ENCODE data around the gene TKT. TPM values are rescaled to one million over a fixed set of nuclear protein-coding genes. Genes with fewer than 3 reads are reported as not detected.
"Not testable (repeated sequence)": the region's sequence is repeated elsewhere in the genome, so short reads cannot be mapped to it uniquely, and the experiment has no call there.

TKT gene
- polyA plus RNA-seq, 2 donors: 264 to 374 TPM

DNA sequence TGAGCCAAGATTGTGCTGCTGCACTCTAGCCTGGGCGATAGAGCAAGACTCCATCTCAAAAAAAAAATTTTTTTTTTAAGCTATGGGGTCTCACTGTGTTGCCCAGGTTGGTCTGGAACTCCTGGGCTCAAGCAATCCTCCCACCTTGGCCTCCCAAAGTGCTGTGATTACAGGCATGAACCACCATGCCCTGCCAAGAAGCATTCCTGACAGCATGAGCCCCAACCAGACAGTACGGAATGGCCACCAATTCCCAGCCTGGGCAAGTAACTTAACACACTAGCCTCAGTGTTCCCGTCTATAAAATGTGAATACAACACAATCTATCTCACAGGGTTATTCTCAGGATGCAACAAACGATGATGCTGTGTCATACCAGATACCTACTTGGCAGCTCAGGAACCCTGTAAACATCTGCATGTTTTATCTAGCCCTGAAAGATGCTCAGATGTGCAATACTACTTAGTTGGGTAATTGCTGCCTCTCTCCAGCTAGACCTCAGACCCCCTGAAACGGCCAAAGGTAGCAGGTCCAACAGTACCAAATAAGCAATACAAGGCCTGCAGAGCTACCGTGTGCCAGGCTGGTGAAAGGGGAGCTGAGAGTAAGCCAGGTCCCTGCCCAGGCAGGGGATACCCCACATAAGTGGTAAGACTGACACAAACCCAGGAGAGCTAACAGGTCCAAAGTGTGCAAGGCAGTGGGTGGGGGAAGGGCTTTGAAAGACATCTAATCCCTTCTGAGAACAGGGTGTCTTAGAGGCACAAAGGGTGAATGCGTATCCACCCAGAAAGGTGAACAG, 1.9 kb downstream of the TKT start:
- WGBS, 2 donors: 44 to 45% methylated on average over 7 of the region's 7 CpGs
- Histone ChIP-seq H3K36me3 (ENCODE audit: control insufficient read depth in 2 of 2, insufficient read depth in 2 of 2, low read length in 1 of 2) (peaks cover 0 to 2% of the 10 kb centered on the region in 2 donors), H3K9me3 (ENCODE audit: control insufficient read depth in 2 of 2, insufficient read depth in 1 of 2, low read depth in 1 of 2, low read length in 1 of 2) (no peaks in the 10 kb centered on the region), H3K4me1 (ENCODE audit: control insufficient read depth in 2 of 2, insufficient read depth in 2 of 2, low read length in 1 of 2) (peaks cover 8 to 15% of the 10 kb centered on the region in 2 donors), H3K27ac (ENCODE audit: low read depth in 2 of 2, low read length in 1 of 2) (peak overlapping the region in 1 of 2 donors; percentile 70), H3K4me3 (ENCODE audit: low read depth in 1 of 2, low read length in 2 of 2) (peak overlapping the region; percentile 90 to 93), H3K27me3 (ENCODE audit: control insufficient read depth in 1 of 2, insufficient read depth in 2 of 2, low read length in 2 of 2) (no peaks in the 10 kb centered on the region)

DNA sequence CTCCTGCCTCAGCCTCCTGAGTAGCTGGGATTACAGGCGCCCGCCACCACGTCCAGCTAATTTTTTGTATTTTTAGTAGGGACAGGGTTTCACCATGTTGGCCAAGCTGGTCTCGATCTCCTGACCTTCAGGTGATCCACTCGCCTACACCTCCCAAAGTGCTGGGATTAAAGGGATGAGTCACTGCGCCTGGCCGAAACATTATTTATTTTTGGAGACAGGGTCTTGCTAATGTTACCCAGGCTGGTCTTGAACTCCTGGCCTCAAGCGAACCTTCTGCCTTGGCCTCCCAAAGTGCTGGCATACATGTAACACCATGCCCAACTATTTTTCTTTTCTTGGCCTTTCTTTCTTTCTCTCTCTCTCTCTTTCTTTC, 2.9 kb downstream of the TKT start:
- 77 to 79% methylated on average over 8 of the region's 8 CpGs for WGBS, 2 donors
- H3K27ac ChIP-seq (ENCODE audit: low read depth in 2 of 2, low read length in 1 of 2); H3K9me3 ChIP-seq (ENCODE audit: control insufficient read depth in 2 of 2, insufficient read depth in 1 of 2, low read depth in 1 of 2, low read length in 1 of 2); H3K36me3 ChIP-seq (ENCODE audit: control insufficient read depth in 2 of 2, insufficient read depth in 2 of 2, low read length in 1 of 2); H3K27me3 ChIP-seq (ENCODE audit: control insufficient read depth in 1 of 2, insufficient read depth in 2 of 2, low read length in 2 of 2): not testable (repeated sequence)
- Histone ChIP-seq H3K4me3 (ENCODE audit: low read depth in 1 of 2, low read length in 2 of 2) (peak overlapping the region in 1 of 2 donors; percentile 8), H3K4me1 (ENCODE audit: control insufficient read depth in 2 of 2, insufficient read depth in 2 of 2, low read length in 1 of 2) (peaks cover 8 to 15% of the 10 kb centered on the region in 2 donors)

DNA sequence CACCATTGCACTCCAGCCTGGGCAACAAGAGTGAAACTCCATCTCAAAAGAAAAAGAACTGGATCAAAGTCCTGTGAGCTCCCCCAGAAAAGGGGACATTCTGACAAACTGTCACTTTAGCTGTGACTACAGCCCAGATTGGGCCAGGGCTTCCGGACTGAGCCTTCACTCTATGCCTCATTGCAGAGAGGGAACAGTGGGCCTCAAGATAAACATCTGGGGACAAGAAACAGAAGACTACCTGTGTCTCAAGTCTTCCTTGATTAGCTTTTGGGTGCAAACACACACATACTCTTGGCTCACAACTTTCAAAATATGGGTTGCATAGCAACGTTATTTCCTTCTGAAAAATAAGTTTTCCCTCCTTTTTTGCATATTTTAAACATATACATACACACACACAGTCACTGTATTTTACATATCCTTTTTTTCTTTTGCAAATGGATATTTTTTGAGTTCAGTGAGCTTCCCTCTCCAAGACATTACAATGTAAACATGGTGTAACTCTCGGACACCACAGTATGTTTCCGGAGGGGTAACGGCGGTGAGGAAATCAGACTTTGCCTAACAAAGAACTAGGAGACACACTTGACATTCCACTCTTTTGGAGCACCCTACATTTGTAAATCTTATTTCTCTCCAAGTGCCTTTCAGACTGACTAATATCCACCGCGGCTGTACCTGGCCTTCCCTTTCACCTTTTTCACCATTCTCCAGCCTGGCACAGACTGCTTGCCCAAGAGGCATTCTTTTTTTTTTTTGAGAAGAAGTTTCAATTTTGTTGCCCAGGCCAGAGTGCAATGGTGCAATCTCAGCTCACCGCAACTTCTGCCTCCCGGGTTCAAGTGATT, 3.5 kb downstream of the TKT start:
- H3K27me3 ChIP-seq (ENCODE audit: control insufficient read depth in 1 of 2, insufficient read depth in 2 of 2, low read length in 2 of 2): no peaks in the 10 kb centered on the region
- H3K4me1 ChIP-seq (ENCODE audit: control insufficient read depth in 2 of 2, insufficient read depth in 2 of 2, low read length in 1 of 2): peaks cover 8 to 15% of the 10 kb centered on the region in 2 donors
- H3K27ac ChIP-seq (ENCODE audit: low read depth in 2 of 2, low read length in 1 of 2): peak overlapping the region in 1 of 2 donors; percentile 35
- peaks cover 0 to 2% of the 10 kb centered on the region in 2 donors for H3K36me3 ChIP-seq (ENCODE audit: control insufficient read depth in 2 of 2, insufficient read depth in 2 of 2, low read length in 1 of 2)
- 33 to 38% methylated on average over 10 of the region's 10 CpGs for WGBS, 2 donors
- H3K9me3 ChIP-seq (ENCODE audit: control insufficient read depth in 2 of 2, insufficient read depth in 1 of 2, low read depth in 1 of 2, low read length in 1 of 2): no peaks in the 10 kb centered on the region
- peak overlapping the region in 1 of 2 donors; percentile 8 for H3K4me3 ChIP-seq (ENCODE audit: low read depth in 1 of 2, low read length in 2 of 2)

DNA sequence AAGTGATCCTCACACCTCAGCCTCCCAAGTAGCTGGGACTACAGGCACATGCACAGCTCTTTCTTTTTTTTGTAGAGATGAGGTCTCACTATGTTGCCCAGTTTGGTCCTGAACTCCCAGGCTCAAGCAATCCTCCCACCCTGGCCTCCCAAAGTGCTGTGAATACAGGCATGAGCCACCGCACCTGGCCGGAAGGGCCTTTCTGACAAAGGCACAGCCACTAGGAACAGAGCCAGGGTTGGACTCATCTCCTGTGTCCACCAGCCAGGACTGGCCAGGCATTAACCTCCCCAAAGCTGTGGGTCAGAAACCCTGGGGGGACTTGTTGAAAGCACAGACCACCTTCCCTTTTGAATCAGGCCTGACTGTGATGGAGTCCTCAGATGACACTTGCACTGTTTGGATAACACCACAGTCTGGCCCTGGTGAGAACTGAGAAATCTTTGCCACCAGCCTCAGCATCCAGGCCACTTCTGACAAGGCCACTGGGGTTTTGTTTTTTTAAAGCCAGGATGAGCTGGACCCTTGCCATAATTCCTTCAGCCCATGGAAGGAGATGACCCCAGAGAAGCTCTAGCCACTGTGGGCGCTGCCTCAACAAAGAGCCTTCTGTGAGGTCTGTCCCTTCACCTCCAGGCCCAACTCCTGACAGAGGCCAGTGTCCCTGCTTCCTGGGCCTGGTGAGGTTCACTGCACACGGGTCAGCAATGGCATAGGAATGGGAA, 4.8 kb downstream of the TKT start:
- Histone ChIP-seq H3K36me3 (ENCODE audit: control insufficient read depth in 2 of 2, insufficient read depth in 2 of 2, low read length in 1 of 2) (peaks cover 0 to 2% of the 10 kb centered on the region in 2 donors), H3K9me3 (ENCODE audit: control insufficient read depth in 2 of 2, insufficient read depth in 1 of 2, low read depth in 1 of 2, low read length in 1 of 2) (no peaks in the 10 kb centered on the region), H3K27ac (ENCODE audit: low read depth in 2 of 2, low read length in 1 of 2) (peak overlapping the region in 1 of 2 donors; percentile 17), H3K4me3 (ENCODE audit: low read depth in 1 of 2, low read length in 2 of 2) (no peak overlapping the region), H3K27me3 (ENCODE audit: control insufficient read depth in 1 of 2, insufficient read depth in 2 of 2, low read length in 2 of 2) (no peaks in the 10 kb centered on the region), H3K4me1 (ENCODE audit: control insufficient read depth in 2 of 2, insufficient read depth in 2 of 2, low read length in 1 of 2) (peaks cover 8 to 13% of the 10 kb centered on the region in 2 donors)
- WGBS, 2 donors: 88 to 90% methylated on average over 4 of the region's 4 CpGs

DNA sequence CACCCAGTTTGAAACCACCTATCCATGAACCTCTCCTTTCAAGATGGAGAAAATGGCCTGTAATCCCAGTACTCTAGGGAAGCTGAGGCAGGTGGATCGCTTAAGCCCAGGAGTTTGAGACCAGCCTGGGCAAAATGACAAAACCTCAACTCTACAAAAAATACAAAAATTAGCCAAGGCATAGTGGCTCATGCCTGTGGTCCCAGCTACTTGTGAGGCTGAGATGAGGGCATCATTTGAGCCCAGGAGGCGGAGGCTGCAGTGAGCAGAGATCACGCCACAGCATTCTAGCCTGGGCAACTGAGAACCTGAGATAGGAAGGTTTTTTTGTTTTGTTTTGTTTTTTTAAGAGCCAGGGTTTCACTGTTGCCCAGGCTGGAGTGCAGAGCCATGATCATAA, 5.4 kb downstream of the TKT start:
- Histone ChIP-seq H3K9me3 (ENCODE audit: control insufficient read depth in 2 of 2, insufficient read depth in 1 of 2, low read depth in 1 of 2, low read length in 1 of 2) (no peaks in the 10 kb centered on the region), H3K4me3 (ENCODE audit: low read depth in 1 of 2, low read length in 2 of 2) (no peak overlapping the region), H3K27ac (ENCODE audit: low read depth in 2 of 2, low read length in 1 of 2) (no peak overlapping the region), H3K27me3 (ENCODE audit: control insufficient read depth in 1 of 2, insufficient read depth in 2 of 2, low read length in 2 of 2) (no peaks in the 10 kb centered on the region), H3K4me1 (ENCODE audit: control insufficient read depth in 2 of 2, insufficient read depth in 2 of 2, low read length in 1 of 2) (peaks cover 8 to 13% of the 10 kb centered on the region in 2 donors), H3K36me3 (ENCODE audit: control insufficient read depth in 2 of 2, insufficient read depth in 2 of 2, low read length in 1 of 2) (peaks cover 0 to 2% of the 10 kb centered on the region in 2 donors)
- 90 to 94% methylated on average over 3 of the region's 3 CpGs for WGBS, 2 donors

DNA sequence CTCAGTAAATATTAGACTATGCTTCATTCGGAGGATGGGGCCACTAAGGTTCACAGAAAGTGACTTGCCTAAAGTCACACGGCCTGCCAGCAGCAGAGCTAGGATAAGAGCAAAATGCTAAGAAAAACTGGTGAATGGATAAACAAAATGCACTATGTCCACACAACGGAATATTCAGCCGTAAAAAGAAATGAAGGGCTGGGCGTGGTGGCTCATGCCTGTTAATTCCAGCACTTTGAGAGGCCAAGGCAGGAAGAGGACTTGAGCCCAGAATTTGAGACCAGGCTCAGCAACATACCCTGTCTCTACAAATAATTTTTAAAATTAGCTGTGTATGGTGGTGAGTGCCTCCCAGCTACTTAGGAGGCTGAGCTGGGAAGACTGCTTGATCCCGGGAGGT, 7.7 kb downstream of the TKT start:
- 71 to 76% methylated on average over 6 of the region's 6 CpGs for WGBS, 2 donors
- Histone ChIP-seq H3K27ac (ENCODE audit: low read depth in 2 of 2, low read length in 1 of 2) (no peak overlapping the region), H3K9me3 (ENCODE audit: control insufficient read depth in 2 of 2, insufficient read depth in 1 of 2, low read depth in 1 of 2, low read length in 1 of 2) (no peaks in the 10 kb centered on the region), H3K27me3 (ENCODE audit: control insufficient read depth in 1 of 2, insufficient read depth in 2 of 2, low read length in 2 of 2) (no peaks in the 10 kb centered on the region), H3K36me3 (ENCODE audit: control insufficient read depth in 2 of 2, insufficient read depth in 2 of 2, low read length in 1 of 2) (peaks cover 0 to 3% of the 10 kb centered on the region in 2 donors), H3K4me1 (ENCODE audit: control insufficient read depth in 2 of 2, insufficient read depth in 2 of 2, low read length in 1 of 2) (peaks cover 6 to 19% of the 10 kb centered on the region in 2 donors), H3K4me3 (ENCODE audit: low read depth in 1 of 2, low read length in 2 of 2) (no peak overlapping the region)

DNA sequence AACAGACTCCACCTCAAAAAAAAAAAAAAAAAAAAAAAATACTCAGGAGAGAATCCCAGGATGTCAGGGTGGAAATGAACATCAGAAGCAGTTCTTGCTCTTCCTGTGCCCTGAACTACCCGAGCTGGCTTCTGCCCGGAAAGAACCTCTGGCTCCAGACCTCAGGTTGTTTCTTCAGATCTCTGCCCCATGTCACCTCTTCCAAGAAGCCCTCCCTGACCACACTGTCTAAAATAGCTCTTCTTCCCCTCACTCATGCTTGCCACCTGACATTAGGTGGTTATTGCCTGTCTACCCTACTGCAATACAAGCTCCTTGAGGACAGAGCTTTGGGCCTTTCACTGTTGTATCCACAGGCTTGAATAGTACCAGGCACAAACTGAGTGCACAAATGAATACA, 8.2 kb downstream of the TKT start:
- peaks cover 0 to 4% of the 10 kb centered on the region in 2 donors for H3K36me3 ChIP-seq (ENCODE audit: control insufficient read depth in 2 of 2, insufficient read depth in 2 of 2, low read length in 1 of 2)
- H3K27me3 ChIP-seq (ENCODE audit: control insufficient read depth in 1 of 2, insufficient read depth in 2 of 2, low read length in 2 of 2): no peaks in the 10 kb centered on the region
- 72 to 74% methylated on average over 2 of the region's 2 CpGs for WGBS, 2 donors
- H3K9me3 ChIP-seq (ENCODE audit: control insufficient read depth in 2 of 2, insufficient read depth in 1 of 2, low read depth in 1 of 2, low read length in 1 of 2): no peaks in the 10 kb centered on the region
- H3K27ac ChIP-seq (ENCODE audit: low read depth in 2 of 2, low read length in 1 of 2): no peak overlapping the region
- no peak overlapping the region for H3K4me3 ChIP-seq (ENCODE audit: low read depth in 1 of 2, low read length in 2 of 2)
- H3K4me1 ChIP-seq (ENCODE audit: control insufficient read depth in 2 of 2, insufficient read depth in 2 of 2, low read length in 1 of 2): peaks cover 9 to 21% of the 10 kb centered on the region in 2 donors

DNA sequence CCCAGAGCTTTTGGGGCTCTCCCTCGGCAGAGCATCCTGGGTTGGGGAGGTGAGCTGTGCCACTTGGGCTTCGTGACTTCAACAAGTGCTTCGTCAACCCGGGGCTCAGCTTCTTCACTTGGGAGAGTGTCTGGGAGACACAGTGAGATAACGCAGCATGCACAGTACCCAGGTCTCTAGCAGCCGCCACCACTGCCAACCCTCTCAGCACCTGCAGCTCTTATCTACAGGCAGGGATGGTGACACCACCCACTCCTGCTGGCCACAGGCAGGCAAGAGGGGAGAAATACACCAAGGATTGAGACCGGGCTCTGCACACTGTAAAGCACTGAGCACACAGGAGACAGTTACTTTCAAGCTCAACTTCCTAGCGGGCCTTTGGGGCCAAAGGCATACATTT, 11.6 kb downstream of the TKT start:
- Histone ChIP-seq H3K36me3 (ENCODE audit: control insufficient read depth in 2 of 2, insufficient read depth in 2 of 2, low read length in 1 of 2) (peaks cover 7 to 33% of the 10 kb centered on the region in 2 donors), H3K9me3 (ENCODE audit: control insufficient read depth in 2 of 2, insufficient read depth in 1 of 2, low read depth in 1 of 2, low read length in 1 of 2) (no peaks in the 10 kb centered on the region), H3K27ac (ENCODE audit: low read depth in 2 of 2, low read length in 1 of 2) (no peak overlapping the region), H3K4me1 (ENCODE audit: control insufficient read depth in 2 of 2, insufficient read depth in 2 of 2, low read length in 1 of 2) (peaks cover 8 to 26% of the 10 kb centered on the region in 2 donors), H3K27me3 (ENCODE audit: control insufficient read depth in 1 of 2, insufficient read depth in 2 of 2, low read length in 2 of 2) (no peaks in the 10 kb centered on the region), H3K4me3 (ENCODE audit: low read depth in 1 of 2, low read length in 2 of 2) (no peak overlapping the region)
- 80 to 94% methylated on average over 8 of the region's 8 CpGs for WGBS, 2 donors

DNA sequence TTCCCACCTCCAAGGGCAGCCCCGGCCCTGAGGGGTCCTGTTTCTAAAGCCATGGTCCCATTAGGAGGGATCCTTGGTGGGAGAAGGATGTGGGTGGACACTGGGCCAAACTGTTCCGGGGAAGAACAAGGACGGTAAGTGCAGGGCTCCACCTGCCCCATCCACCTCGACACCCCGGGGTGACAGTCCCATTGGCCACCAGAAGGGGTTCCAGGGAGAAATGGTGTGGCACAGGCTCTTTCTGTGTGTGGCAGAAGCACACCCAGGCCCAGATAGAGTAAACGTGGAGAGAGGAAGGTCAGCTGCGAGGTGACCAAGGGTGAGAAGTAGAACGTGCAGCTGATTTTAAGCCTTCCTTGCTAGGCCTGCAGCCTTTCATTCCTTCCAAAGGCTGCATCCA, 12.0 kb downstream of the TKT start:
- Histone ChIP-seq H3K9me3 (ENCODE audit: control insufficient read depth in 2 of 2, insufficient read depth in 1 of 2, low read depth in 1 of 2, low read length in 1 of 2) (no peaks in the 10 kb centered on the region), H3K36me3 (ENCODE audit: control insufficient read depth in 2 of 2, insufficient read depth in 2 of 2, low read length in 1 of 2) (peaks cover 7 to 36% of the 10 kb centered on the region in 2 donors), H3K27ac (ENCODE audit: low read depth in 2 of 2, low read length in 1 of 2) (no peak overlapping the region), H3K4me3 (ENCODE audit: low read depth in 1 of 2, low read length in 2 of 2) (no peak overlapping the region), H3K27me3 (ENCODE audit: control insufficient read depth in 1 of 2, insufficient read depth in 2 of 2, low read length in 2 of 2) (no peaks in the 10 kb centered on the region), H3K4me1 (ENCODE audit: control insufficient read depth in 2 of 2, insufficient read depth in 2 of 2, low read length in 1 of 2) (peaks cover 8 to 27% of the 10 kb centered on the region in 2 donors)
- 82 to 84% methylated on average over 8 of the region's 8 CpGs for WGBS, 2 donors

Data from esophagus (tissue), 2 donors.